PC-9 (cell line): ENCODE results near the gene LYRM2. TPM values are rescaled to one million over a fixed set of nuclear protein-coding genes. Genes with fewer than 3 reads are reported as not detected.

Experiments
- BruUV-seq: library from RNA; stranded (reverse); fragments of 400-500 nt; replicated peaks from 2 replicates; lab custom pipeline; 2021; lab: Mats Ljungman, UMichigan
- CTCF ChIA-PET: fragments of 300-600 bp; sonication (Branson Sonifier 250); formaldehyde crosslinking; loops from one replicate; lab custom pipeline; 2022; ENCODE audit warnings: antibody characterized with exemption; lab: Charles Lee
- POLR2A ChIA-PET: fragments of 300-600 bp; sonication (Branson Sonifier 250); formaldehyde crosslinking; loops from one replicate; lab custom pipeline; 2022; ENCODE audit warnings: antibody characterized with exemption; ENCODE audit not compliant: unreplicated experiment; lab: Charles Lee
- DNase-seq, 2 experiments: peaks; one replicate each; pipeline versions ENCODE4 v3.0.0 to v3.0.0-alpha.2; 2015 to 2022; ENCODE audit warnings: mixed read lengths in 1 of 2
- H2AFZ ChIP-seq: fragments of 200-600 bp; sonication (generic); 2 replicates; pipeline ENCODE4 v1.8.1; 2017; ENCODE audit warnings: antibody characterized with exemption
- H3F3A ChIP-seq: fragments of 200-600 bp; sonication (generic); 2 replicates; pipeline ENCODE4 v1.8.1; 2017; ENCODE audit warnings: antibody characterized with exemption, mild to moderate bottlenecking, low read depth; ENCODE audit not compliant: insufficient read depth
- H3K27ac ChIP-seq: fragments of 200-600 bp; sonication (generic); 2 replicates; pipeline ENCODE4 v1.6.1; 2016; ENCODE audit warnings: mixed run types
- H3K27me3 ChIP-seq: fragments of 200-600 bp; sonication (generic); 2 replicates; pipeline ENCODE4 v1.6.1; 2016; ENCODE audit warnings: low read depth, mixed run types; ENCODE audit not compliant: insufficient read depth
- H3K36me3 ChIP-seq: fragments of 200-600 bp; sonication (generic); 2 replicates; pipeline ENCODE4 v1.6.1; 2016; ENCODE audit warnings: low read depth, mixed run types
- H3K4me1 ChIP-seq: fragments of 200-600 bp; sonication (generic); replicated peaks from 2 replicates; pipeline ENCODE4 v1.6.1; 2016; ENCODE audit warnings: mixed run types; ENCODE audit not compliant: insufficient read depth
- H3K4me2 ChIP-seq: fragments of 200-600 bp; sonication (generic); 2 replicates; pipeline ENCODE4 v1.6.1; 2017; ENCODE audit warnings: mixed run types
- H3K4me3 ChIP-seq: fragments of 200-600 bp; sonication (generic); 2 replicates; pipeline ENCODE4 v1.6.1; 2016; ENCODE audit warnings: mixed run types
- H3K79me2 ChIP-seq: fragments of 200-600 bp; sonication (generic); 2 replicates; pipeline ENCODE4 v1.6.1; 2017; ENCODE audit warnings: low read depth, mixed run types
- H3K9me2 ChIP-seq: fragments of 200-600 bp; sonication (generic); 2 replicates; pipeline ENCODE4 v1.8.1; 2017; ENCODE audit warnings: mild to moderate bottlenecking; ENCODE audit not compliant: insufficient read depth
- H3K9me3 ChIP-seq: fragments of 200-600 bp; sonication (generic); 2 replicates; pipeline ENCODE4 v1.8.1; 2016; ENCODE audit warnings: low read depth; ENCODE audit not compliant: insufficient read depth
- H4K20me1 ChIP-seq: fragments of 200-600 bp; sonication (generic); 2 replicates; pipeline ENCODE4 v1.8.1; 2017; ENCODE audit not compliant: insufficient read depth
- EZH2 ChIP-seq: fragments of 200-600 bp; sonication (generic); IDR thresholded peaks from 2 replicates; pipeline ENCODE4 v1.8.0; 2017; ENCODE audit warnings: antibody characterized with exemption, low read depth
- intact Hi-C: fragments of 100-400 bp; cut with micrococcal nuclease; formaldehyde crosslinking; loops from one replicate; pipeline ENCODE4 v1.10.0; 2022; ENCODE audit not compliant: unreplicated experiment
- total RNA-seq: library from RNA; stranded (reverse); gene quantifications from 2 replicates; pipeline ENCODE4 v1.2.3, GENCODE V29; 2021
- TF ChIP-seq, protein P1 (sequence below): fragments of 200-600 bp; sonication (generic); conservative IDR thresholded peaks from 2 replicates; pipeline ENCODE4 v1.6.1; 2017; ENCODE audit warnings: mixed run types, antibody characterized with exemption, mild to moderate bottlenecking, moderate library complexity

The LYRM2 gene
- total RNA-seq, 1 experiment from 2014 or later = 24.2 TPM

DNA sequence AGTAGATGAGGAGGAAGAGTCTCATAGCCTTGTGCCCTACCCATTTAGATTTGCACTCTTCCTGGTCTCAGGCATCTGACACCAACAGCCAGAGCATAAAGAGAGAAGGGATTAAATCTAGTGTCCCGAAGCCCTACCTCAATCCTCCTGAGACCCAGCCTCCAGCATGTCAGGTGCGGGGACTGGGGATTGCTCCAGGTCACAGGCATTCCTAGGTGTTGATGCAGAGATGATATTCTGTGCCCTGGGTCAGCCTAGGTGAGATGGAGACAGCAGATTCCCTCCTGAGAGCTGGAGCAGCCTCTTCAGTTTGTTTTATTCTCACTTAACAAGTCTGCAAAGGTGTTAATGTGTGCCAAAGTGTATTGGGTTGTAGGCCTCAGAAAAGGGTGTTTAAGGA is 115.8 kb downstream of the LYRM2 start:
- no peaks in the 10 kb centered on the region for H4K20me1 ChIP-seq
- H3K27me3 ChIP-seq = no peaks in the 10 kb centered on the region
- no peak overlapping the region for H3K27ac ChIP-seq
- no TSS peak for BruUV-seq
- POLR2A ChIA-PET = no interaction called here
- no peaks in the 10 kb centered on the region for H3K9me3 ChIP-seq
- no peaks in the 10 kb centered on the region for H3K79me2 ChIP-seq
- H3F3A ChIP-seq = no peaks in the 10 kb centered on the region
- intact Hi-C loops = no loop called here
- TF ChIP-seq EZH2 = no peak
- TF ChIP-seq, protein P1, sequence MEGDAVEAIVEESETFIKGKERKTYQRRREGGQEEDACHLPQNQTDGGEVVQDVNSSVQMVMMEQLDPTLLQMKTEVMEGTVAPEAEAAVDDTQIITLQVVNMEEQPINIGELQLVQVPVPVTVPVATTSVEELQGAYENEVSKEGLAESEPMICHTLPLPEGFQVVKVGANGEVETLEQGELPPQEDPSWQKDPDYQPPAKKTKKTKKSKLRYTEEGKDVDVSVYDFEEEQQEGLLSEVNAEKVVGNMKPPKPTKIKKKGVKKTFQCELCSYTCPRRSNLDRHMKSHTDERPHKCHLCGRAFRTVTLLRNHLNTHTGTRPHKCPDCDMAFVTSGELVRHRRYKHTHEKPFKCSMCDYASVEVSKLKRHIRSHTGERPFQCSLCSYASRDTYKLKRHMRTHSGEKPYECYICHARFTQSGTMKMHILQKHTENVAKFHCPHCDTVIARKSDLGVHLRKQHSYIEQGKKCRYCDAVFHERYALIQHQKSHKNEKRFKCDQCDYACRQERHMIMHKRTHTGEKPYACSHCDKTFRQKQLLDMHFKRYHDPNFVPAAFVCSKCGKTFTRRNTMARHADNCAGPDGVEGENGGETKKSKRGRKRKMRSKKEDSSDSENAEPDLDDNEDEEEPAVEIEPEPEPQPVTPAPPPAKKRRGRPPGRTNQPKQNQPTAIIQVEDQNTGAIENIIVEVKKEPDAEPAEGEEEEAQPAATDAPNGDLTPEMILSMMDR = no peak
- CTCF ChIA-PET = no interaction called here
- no peaks in the 10 kb centered on the region for H3K36me3 ChIP-seq
- H3K4me3 ChIP-seq = no peak overlapping the region
- H3K9me2 ChIP-seq = no peaks in the 10 kb centered on the region
- DNase-seq = peak in 1 of 2 experiments; percentile 46
- H3K4me1 ChIP-seq = peaks cover 8% of the 10 kb centered on the region
- H3K4me2 ChIP-seq = no peak overlapping the region
- no peak overlapping the region for H2AFZ ChIP-seq

GRCh38 chr6:89520736-89521135 is 117.8 kb downstream of the LYRM2 start:
- H4K20me1 ChIP-seq = no peaks in the 10 kb centered on the region
- no peak for DNase-seq

DNA sequence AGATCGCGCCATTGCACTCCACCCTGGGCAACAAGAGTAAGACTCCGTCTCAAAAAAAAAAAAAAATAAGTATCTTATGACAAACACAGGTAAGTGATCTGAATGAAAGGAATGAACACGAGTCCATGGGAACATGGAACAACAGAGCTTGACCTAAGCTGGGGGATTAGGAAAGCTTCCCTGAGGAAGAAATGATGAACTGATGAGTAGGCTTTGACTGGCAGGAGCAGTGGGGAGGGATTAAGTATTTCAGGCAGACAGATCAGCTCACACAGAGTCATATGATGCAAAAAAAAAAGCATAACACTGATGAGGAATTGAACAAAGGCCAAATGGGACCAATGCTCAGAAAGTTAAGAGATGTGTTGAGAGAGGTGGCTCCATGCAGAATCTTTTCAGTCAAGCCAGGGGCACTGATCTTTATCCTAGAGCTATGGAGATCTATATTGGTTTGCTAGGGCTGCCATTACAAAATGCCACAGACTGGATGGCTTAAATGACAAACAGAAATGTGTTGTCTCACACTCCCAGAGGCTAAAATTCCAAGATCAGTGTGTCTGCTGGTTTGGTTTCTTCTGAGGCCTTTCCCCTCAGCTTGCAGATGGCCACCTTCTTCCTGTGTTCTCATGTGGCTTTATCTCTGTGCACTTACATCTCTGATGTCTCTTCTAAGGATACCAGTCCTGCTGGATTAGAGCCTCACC is 120.0 kb downstream of the LYRM2 start:
- H3K79me2 ChIP-seq = no peaks in the 10 kb centered on the region
- no peak overlapping the region for H2AFZ ChIP-seq
- intact Hi-C loops = no loop called here
- TF ChIP-seq, protein P1 = no peak
- TF ChIP-seq EZH2 = no peak
- no peak for DNase-seq
- CTCF ChIA-PET = no interaction called here
- no peaks in the 10 kb centered on the region for H3K4me1 ChIP-seq
- no peak overlapping the region for H3K27ac ChIP-seq
- H3K36me3 ChIP-seq = no peaks in the 10 kb centered on the region
- H3K4me2 ChIP-seq = no peak overlapping the region
- BruUV-seq = no TSS peak
- H3K9me3 ChIP-seq = no peaks in the 10 kb centered on the region
- H3K27me3 ChIP-seq = no peaks in the 10 kb centered on the region
- H3K4me3 ChIP-seq = no peak overlapping the region
- H3K9me2 ChIP-seq = no peaks in the 10 kb centered on the region
- H3F3A ChIP-seq = no peaks in the 10 kb centered on the region
- POLR2A ChIA-PET = no interaction called here
- H4K20me1 ChIP-seq = no peaks in the 10 kb centered on the region

More at GRCh38 chr6:89520736-89521135, 117.8 kb downstream of the LYRM2 start:
- intact Hi-C loops = no loop called here
- Histone ChIP-seq H3K27ac (no peak overlapping the region), H3F3A (no peaks in the 10 kb centered on the region), H3K36me3 (no peaks in the 10 kb centered on the region), H3K27me3 (no peaks in the 10 kb centered on the region), H3K9me2 (no peaks in the 10 kb centered on the region), H3K79me2 (no peaks in the 10 kb centered on the region), H3K9me3 (no peaks in the 10 kb centered on the region), H3K4me2 (no peak overlapping the region), H3K4me1 (no peaks in the 10 kb centered on the region), H2AFZ (no peak overlapping the region), H3K4me3 (no peak overlapping the region)
- BruUV-seq = no TSS peak
- CTCF ChIA-PET = no interaction called here
- TF ChIP-seq, protein P1 = no peak
- no peak for TF ChIP-seq EZH2
- POLR2A ChIA-PET = no interaction called here

Other genes starting within 250 kb of the LYRM2 start
- gene RRAGD, start 226.5 kb downstream of the LYRM2 start, total RNA-seq = 0.18 TPM in 1 of 2 replicates, not detected in the other
- 1.8 and 2.7 TPM in 2 replicates for gene ANKRD6, start 205.6 kb downstream of the LYRM2 start, total RNA-seq
- gene MDN1, start 181.0 kb upstream of the LYRM2 start, total RNA-seq = 38.1 and 38.6 TPM in 2 replicates
- gene CASP8AP2, start 191.1 kb upstream of the LYRM2 start, total RNA-seq = 14.7 and 17.4 TPM in 2 replicates